SU-DHL-6 (cell line): Measurements from ENCODE around the gene NOS1AP.

Source experiments
- H2AFZ ChIP-seq: fragments of 200-600 bp; sonication (generic); 2 replicates; pipeline ENCODE4 v1.6.1; 2014; ENCODE audit warnings: low read depth, mild to moderate bottlenecking, moderate library complexity, mixed read lengths, antibody characterized with exemption, low read length; ENCODE audit not compliant: severe bottlenecking
- H3F3A ChIP-seq: fragments of 200-600 bp; shearing (Covaris generic); 2 replicates; pipeline ENCODE4 v1.6.0; 2016; ENCODE audit warnings: antibody characterized with exemption, mild to moderate bottlenecking; ENCODE audit not compliant: insufficient read depth
- H3K27ac ChIP-seq: fragments of 200-600 bp; sonication (generic); 2 replicates; pipeline ENCODE4 v1.5.1; 2016; ENCODE audit warnings: low read depth, mild to moderate bottlenecking, low read length, moderate library complexity, mixed read lengths
- H3K27me3 ChIP-seq: fragments of 200-600 bp; sonication (generic), shearing (Covaris generic); 2 replicates; pipeline ENCODE4 v1.6.0; 2014; ENCODE audit warnings: mild to moderate bottlenecking, low read length
- H3K36me3 ChIP-seq: fragments of 200-600 bp; sonication (generic); 2 replicates; pipeline ENCODE4 v1.6.1; 2014; ENCODE audit warnings: mild to moderate bottlenecking, low read length, mixed read lengths
- H3K4me2 ChIP-seq: fragments of 300-600, 200-600 bp; shearing (Covaris generic), sonication (generic); 2 replicates; pipeline ENCODE4 v1.6.0; 2014; ENCODE audit warnings: low read length, low read depth, mild to moderate bottlenecking; ENCODE audit not compliant: poor library complexity, severe bottlenecking
- H3K4me3 ChIP-seq: fragments of 200-600 bp; sonication (generic); 2 replicates; pipeline ENCODE4 v1.5.1; 2014; ENCODE audit warnings: antibody characterized with exemption, low read length, mild to moderate bottlenecking, mixed read lengths; ENCODE audit not compliant: insufficient read depth, poor library complexity, severe bottlenecking
- H3K79me2 ChIP-seq: fragments of 200-600 bp; sonication (generic); 2 replicates; pipeline ENCODE4 v1.6.1; 2014; ENCODE audit warnings: mild to moderate bottlenecking, low read length, moderate library complexity; ENCODE audit not compliant: insufficient read depth
- H3K9ac ChIP-seq: fragments of 200-600 bp; sonication (generic); 2 replicates; pipeline ENCODE4 v1.7.0; 2014; ENCODE audit warnings: mild to moderate bottlenecking, low read length
- H3K9me2 ChIP-seq: fragments of 200-600 bp; sonication (generic); replicated peaks from 2 replicates; pipeline ENCODE4 v1.6.1; 2014; ENCODE audit warnings: low read length; ENCODE audit not compliant: insufficient read depth
- H3K9me3 ChIP-seq: fragments of 200-600 bp; sonication (generic); 2 replicates; pipeline ENCODE4 v1.6.1; 2014; ENCODE audit warnings: low read length, mixed read lengths; ENCODE audit not compliant: insufficient read depth
- H4K20me1 ChIP-seq: fragments of 200-600 bp; sonication (generic); 2 replicates; pipeline ENCODE4 v1.6.1; 2014; ENCODE audit warnings: low read depth, mild to moderate bottlenecking, antibody characterized with exemption, low read length, moderate library complexity, mixed read lengths
- EZH2phosphoT487 ChIP-seq: fragments of 200-600 bp; sonication (generic), shearing (Covaris generic); conservative IDR thresholded peaks from 2 replicates; pipeline ENCODE4 v1.6.1; 2018; ENCODE audit warnings: mild to moderate bottlenecking, antibody characterized with exemption, low read length, moderate library complexity, mixed read lengths
- TF ChIP-seq, protein P1 (sequence below): fragments of 200-600 bp; sonication (generic); IDR thresholded peaks from one replicate; pipeline ENCODE4 v1.5.1; 2017; ENCODE audit warnings: antibody characterized with exemption, mild to moderate bottlenecking, low read length, moderate library complexity; ENCODE audit not compliant: insufficient read depth, poor library complexity, severe bottlenecking

Gene NOS1AP

DNA sequence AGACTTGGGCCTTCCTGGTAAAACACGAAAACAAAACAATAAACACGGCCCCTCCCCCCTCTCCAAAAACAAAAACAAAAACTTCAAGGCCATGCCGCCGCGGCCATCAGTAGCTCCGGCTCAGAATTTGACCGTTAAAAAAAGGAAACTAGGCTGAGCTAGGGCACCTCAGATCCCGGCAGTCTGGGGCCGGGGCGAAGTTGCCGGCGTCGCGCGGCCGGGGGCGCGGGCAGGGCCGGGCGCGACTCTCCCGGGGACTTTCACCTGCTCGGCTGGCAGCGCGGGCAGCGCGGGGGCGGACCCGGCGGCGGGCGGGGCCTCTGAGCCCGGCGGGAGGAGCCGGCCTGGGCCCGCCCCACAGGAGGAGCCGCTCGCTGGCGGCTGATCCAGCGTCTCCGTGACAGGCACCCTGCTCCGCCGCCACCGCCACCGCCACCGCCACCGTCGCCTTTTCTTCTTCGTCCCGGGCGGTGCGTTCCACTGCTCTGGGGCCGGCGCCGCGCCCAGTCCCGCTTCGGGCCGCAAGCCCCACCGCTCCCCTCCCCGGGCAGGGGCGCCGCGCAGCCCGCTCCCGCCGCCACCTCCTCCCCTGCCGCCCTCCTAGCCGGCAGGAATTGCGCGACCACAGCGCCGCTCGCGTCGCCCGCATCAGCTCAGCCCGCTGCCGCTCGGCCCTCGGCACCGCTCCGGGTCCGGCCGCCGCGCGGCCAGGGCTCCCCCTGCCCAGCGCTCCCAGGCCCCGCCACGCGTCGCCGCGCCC lies at the start of gene NOS1AP:
Gene NOS1AP, plus strand, starts transcription at position 358 of the 760 bp plus-strand sequence. CDS start 487 bp downstream, outside the sequence.
- Histone ChIP-seq H3K36me3 (no peaks in the 10 kb centered on the region), H3F3A (no peaks in the 10 kb centered on the region), H3K27ac (no peak within 1 kb of the TSS), H2AFZ (peak within 1 kb of the TSS; percentile 88), H3K9me3 (no peaks in the 10 kb centered on the region), H3K9me2 (no peaks in the 10 kb centered on the region), H3K4me3 (peak within 1 kb of the TSS; percentile 69), H3K4me2 (peak within 1 kb of the TSS; percentile 85), H3K79me2 (no peaks in the 10 kb centered on the region), H3K9ac (peak within 1 kb of the TSS; percentile 50), H3K27me3 (0 out of 2 replicates have a peak, but pooled peaks cover 4% of the 10 kb centered on the region), H4K20me1 (no peaks in the 10 kb centered on the region)
- TF ChIP-seq EZH2phosphoT487 = no peak
- TF ChIP-seq, protein P1, sequence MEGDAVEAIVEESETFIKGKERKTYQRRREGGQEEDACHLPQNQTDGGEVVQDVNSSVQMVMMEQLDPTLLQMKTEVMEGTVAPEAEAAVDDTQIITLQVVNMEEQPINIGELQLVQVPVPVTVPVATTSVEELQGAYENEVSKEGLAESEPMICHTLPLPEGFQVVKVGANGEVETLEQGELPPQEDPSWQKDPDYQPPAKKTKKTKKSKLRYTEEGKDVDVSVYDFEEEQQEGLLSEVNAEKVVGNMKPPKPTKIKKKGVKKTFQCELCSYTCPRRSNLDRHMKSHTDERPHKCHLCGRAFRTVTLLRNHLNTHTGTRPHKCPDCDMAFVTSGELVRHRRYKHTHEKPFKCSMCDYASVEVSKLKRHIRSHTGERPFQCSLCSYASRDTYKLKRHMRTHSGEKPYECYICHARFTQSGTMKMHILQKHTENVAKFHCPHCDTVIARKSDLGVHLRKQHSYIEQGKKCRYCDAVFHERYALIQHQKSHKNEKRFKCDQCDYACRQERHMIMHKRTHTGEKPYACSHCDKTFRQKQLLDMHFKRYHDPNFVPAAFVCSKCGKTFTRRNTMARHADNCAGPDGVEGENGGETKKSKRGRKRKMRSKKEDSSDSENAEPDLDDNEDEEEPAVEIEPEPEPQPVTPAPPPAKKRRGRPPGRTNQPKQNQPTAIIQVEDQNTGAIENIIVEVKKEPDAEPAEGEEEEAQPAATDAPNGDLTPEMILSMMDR = no peak

DNA sequence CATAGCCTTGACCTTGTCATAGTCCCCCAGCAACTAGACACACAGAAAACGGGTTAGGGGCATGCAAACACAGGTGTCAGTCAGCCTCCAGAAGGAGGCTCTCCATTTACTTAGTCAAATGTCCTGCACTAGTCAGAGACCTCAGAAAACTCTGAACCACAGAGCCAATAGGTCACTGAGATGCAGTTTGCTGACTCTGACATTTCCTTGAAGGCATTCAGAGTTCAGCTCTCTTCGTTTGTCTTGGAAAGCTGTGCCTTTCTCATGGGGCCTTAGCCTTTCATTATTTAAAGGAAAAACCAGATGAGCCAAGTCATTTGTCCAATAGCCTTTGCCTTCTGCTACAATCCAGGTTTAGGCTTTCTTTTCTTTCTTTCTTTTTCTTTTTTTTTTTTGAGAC lies 49.3 kb upstream of the NOS1AP start:
- H3K4me2 ChIP-seq = no peak overlapping the region
- no peaks in the 10 kb centered on the region for H3F3A ChIP-seq
- no peak overlapping the region for H2AFZ ChIP-seq
- H3K9me2 ChIP-seq = no peaks in the 10 kb centered on the region
- no peaks in the 10 kb centered on the region for H3K9me3 ChIP-seq
- H3K9ac ChIP-seq = no peak overlapping the region
- H3K27me3 ChIP-seq = no peaks in the 10 kb centered on the region
- no peaks in the 10 kb centered on the region for H4K20me1 ChIP-seq
- H3K36me3 ChIP-seq = no peaks in the 10 kb centered on the region
- no peak overlapping the region for H3K27ac ChIP-seq
- TF ChIP-seq, protein P1 = no peak
- TF ChIP-seq EZH2phosphoT487 = no peak
- no peaks in the 10 kb centered on the region for H3K79me2 ChIP-seq
- no peak overlapping the region for H3K4me3 ChIP-seq

DNA sequence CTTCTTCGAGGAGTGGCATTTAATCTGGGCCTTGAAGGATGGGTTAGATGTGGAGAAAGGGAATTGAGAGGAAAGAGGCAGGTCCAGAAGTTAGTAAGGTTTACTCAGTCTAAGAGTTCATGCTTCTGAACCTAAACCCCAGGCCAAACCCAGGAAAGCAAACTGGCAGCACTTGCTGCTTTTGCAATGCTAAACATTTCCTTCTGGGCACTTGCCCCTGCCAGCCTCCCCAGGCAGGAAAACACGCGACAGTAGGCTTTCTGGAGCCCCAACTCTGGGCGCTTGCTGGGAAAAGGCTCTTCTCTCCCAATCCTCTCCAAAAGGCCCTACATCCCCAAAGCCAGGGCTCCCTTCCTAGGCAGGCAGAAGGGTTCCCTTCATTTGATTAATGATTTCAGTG lies 48.4 kb upstream of the NOS1AP start:
- Histone ChIP-seq H4K20me1 (no peaks in the 10 kb centered on the region), H3K9me2 (no peaks in the 10 kb centered on the region), H3K9ac (no peak overlapping the region), H3K79me2 (no peaks in the 10 kb centered on the region), H3K4me2 (no peak overlapping the region), H3K4me3 (no peak overlapping the region), H3K9me3 (no peaks in the 10 kb centered on the region), H3F3A (no peaks in the 10 kb centered on the region), H3K27me3 (no peaks in the 10 kb centered on the region), H2AFZ (no peak overlapping the region), H3K27ac (no peak overlapping the region), H3K36me3 (no peaks in the 10 kb centered on the region)
- TF ChIP-seq EZH2phosphoT487 = no peak
- TF ChIP-seq, protein P1 = no peak
